GM21723 (cell line): Measurements from ENCODE around the gene TRAM2.

Experiments used
- ATAC-seq: cut with Tn5 transposase; IDR thresholded peaks from one replicate; pipeline ENCODE4 v1.9.1; 2021; ENCODE audit warnings: mild to moderate bottlenecking, moderate library complexity; ENCODE audit not compliant: unreplicated experiment

Gene TRAM2

GRCh38 chr6:52512199-52512598 is 64.7 kb downstream of the TRAM2 start:
- ATAC-seq, result no peak

- ATAC-seq, result no peak
Measured at GRCh38 chr6:52511572-52512151, 65.2 kb downstream of the TRAM2 start.

GRCh38 chr6:52511163-52511562 is 65.7 kb downstream of the TRAM2 start:
- ATAC-seq, result no peak

- no peak for ATAC-seq
Measured at GRCh38 chr6:52510213-52510562, 66.7 kb downstream of the TRAM2 start.

GRCh38 chr6:52509281-52510212 is 67.3 kb downstream of the TRAM2 start:
- ATAC-seq, result no peak

- no peak for ATAC-seq
Measured at GRCh38 chr6:52508261-52508739, 68.6 kb downstream of the TRAM2 start.

GRCh38 chr6:52507557-52508260 is 69.2 kb downstream of the TRAM2 start:
- ATAC-seq, result no peak

- ATAC-seq, result no peak
Measured at GRCh38 chr6:52506476-52506875, 70.4 kb downstream of the TRAM2 start.

- no peak for ATAC-seq
Measured at GRCh38 chr6:52505726-52506409, 71.0 kb downstream of the TRAM2 start.

- ATAC-seq, result no peak
Measured at GRCh38 chr6:52504782-52505136, 72.1 kb downstream of the TRAM2 start.

- ATAC-seq, result no peak
Measured at GRCh38 chr6:52503851-52504781, 72.7 kb downstream of the TRAM2 start.

GRCh38 chr6:52503323-52503747 is 73.5 kb downstream of the TRAM2 start:
- ATAC-seq, result no peak

- ATAC-seq, result no peak
Measured at GRCh38 chr6:52502306-52503029, 74.4 kb downstream of the TRAM2 start.

GRCh38 chr6:52500238-52501129 is 76.4 kb downstream of the TRAM2 start:
- ATAC-seq, result no peak

GRCh38 chr6:52499681-52500236 is 77.1 kb downstream of the TRAM2 start:
- ATAC-seq, result no peak

- no peak for ATAC-seq
Measured at GRCh38 chr6:52499026-52499425, 77.8 kb downstream of the TRAM2 start.

- ATAC-seq, result peak; percentile 55
Measured at GRCh38 chr6:52498538-52499017, 78.3 kb downstream of the TRAM2 start.
